Measurements from ENCODE around the gene SEZ6L.

Gene SEZ6L

GRCh38 chr22:26357813-26358212 is 188.6 kb downstream of the SEZ6L start:
- H3K79me2 ChIP-seq (ENCODE audit: insufficient read depth, low read length), result no peaks in the 10 kb centered on the region
- no peak overlapping the region for H3K4me3 ChIP-seq (ENCODE audit: low read depth in 1 of 2, low read length in 2 of 2)
- no peaks in the 10 kb centered on the region for H3K9me3 ChIP-seq (ENCODE audit: insufficient read depth, low read length, severe bottlenecking)
- H2AFZ ChIP-seq (ENCODE audit: low read depth, low read length), result no peak overlapping the region
- no peak for TF ChIP-seq CTCF (IDR thresholded peaks at IDR 0.05; ENCODE audit: borderline replicate concordance, extremely low read depth, low read length, poor library complexity, severe bottlenecking)
- peaks cover 5% of the 10 kb centered on the region for H3K4me1 ChIP-seq (ENCODE audit: insufficient read depth, low read length)
- H3K27me3 ChIP-seq (ENCODE audit: insufficient read depth, low read length, poor library complexity), result peaks cover 2% of the 10 kb centered on the region
- no peak overlapping the region for H3K9ac ChIP-seq (ENCODE audit: low read depth, low read length)
- H3K36me3 ChIP-seq (ENCODE audit: insufficient read depth, low read length), result no peaks in the 10 kb centered on the region
- DNase-seq (no peak), ATAC-seq (ENCODE audit: insufficient read depth, low read depth) (no peak)
- no peak overlapping the region for H3K27ac ChIP-seq (ENCODE audit: low read length)
- H3K4me2 ChIP-seq (ENCODE audit: insufficient read depth, low read length), result no peak overlapping the region
- H4K20me1 ChIP-seq (ENCODE audit: insufficient read depth, low read length), result no peaks in the 10 kb centered on the region

- no peaks in the 10 kb centered on the region for H3K27me3 ChIP-seq (ENCODE audit: insufficient read depth, low read length, poor library complexity)
- H2AFZ ChIP-seq (ENCODE audit: low read depth, low read length), result no peak overlapping the region
- no peak overlapping the region for H3K4me2 ChIP-seq (ENCODE audit: insufficient read depth, low read length)
- no peak overlapping the region for H3K27ac ChIP-seq (ENCODE audit: low read length)
- no peaks in the 10 kb centered on the region for H3K36me3 ChIP-seq (ENCODE audit: insufficient read depth, low read length)
- H3K79me2 ChIP-seq (ENCODE audit: insufficient read depth, low read length), result no peaks in the 10 kb centered on the region
- TF ChIP-seq EZH2 (IDR thresholded peaks at IDR 0.05; ENCODE audit: borderline replicate concordance, low read depth, low read length, severe bottlenecking) (no peak), CTCF (IDR thresholded peaks at IDR 0.05; ENCODE audit: borderline replicate concordance, extremely low read depth, low read length, poor library complexity, severe bottlenecking) (no peak)
- no peak for DNase-seq
- H3K4me3 ChIP-seq (ENCODE audit: low read depth in 1 of 2, low read length in 2 of 2), result no peak overlapping the region
- no peaks in the 10 kb centered on the region for H4K20me1 ChIP-seq (ENCODE audit: insufficient read depth, low read length)
- ATAC-seq (ENCODE audit: insufficient read depth, low read depth), result no peak
- peaks cover 5% of the 10 kb centered on the region for H3K4me1 ChIP-seq (ENCODE audit: insufficient read depth, low read length)
- H3K9me3 ChIP-seq (ENCODE audit: insufficient read depth, low read length, severe bottlenecking), result no peaks in the 10 kb centered on the region
- H3K9ac ChIP-seq (ENCODE audit: low read depth, low read length), result no peak overlapping the region
Observed at GRCh38 chr22:26359156-26359555, 189.9 kb downstream of the SEZ6L start.

GRCh38 chr22:26360169-26360885 is 191.1 kb downstream of the SEZ6L start:
- H3K9me3 ChIP-seq (ENCODE audit: insufficient read depth, low read length, severe bottlenecking), result no peaks in the 10 kb centered on the region
- H3K27me3 ChIP-seq (ENCODE audit: insufficient read depth, low read length, poor library complexity), result no peaks in the 10 kb centered on the region
- H3K36me3 ChIP-seq (ENCODE audit: insufficient read depth, low read length), result no peaks in the 10 kb centered on the region
- no peaks in the 10 kb centered on the region for H4K20me1 ChIP-seq (ENCODE audit: insufficient read depth, low read length)
- H3K4me2 ChIP-seq (ENCODE audit: insufficient read depth, low read length), result peak overlapping the region; percentile 52
- ATAC-seq (ENCODE audit: insufficient read depth, low read depth) (peak; percentile 73), DNase-seq (peak; percentile 71)
- no peak overlapping the region for H3K27ac ChIP-seq (ENCODE audit: low read length)
- no peak overlapping the region for H3K9ac ChIP-seq (ENCODE audit: low read depth, low read length)
- peak; percentile 94 for TF ChIP-seq CTCF (IDR thresholded peaks at IDR 0.05; ENCODE audit: borderline replicate concordance, extremely low read depth, low read length, poor library complexity, severe bottlenecking)
- TF ChIP-seq EZH2 (IDR thresholded peaks at IDR 0.05; ENCODE audit: borderline replicate concordance, low read depth, low read length, severe bottlenecking), result no peak
- no peaks in the 10 kb centered on the region for H3K79me2 ChIP-seq (ENCODE audit: insufficient read depth, low read length)
- peak overlapping the region; percentile 48; the same call in 1 of the 2 replicates for H2AFZ ChIP-seq (ENCODE audit: low read depth, low read length)
- peaks cover 5% of the 10 kb centered on the region for H3K4me1 ChIP-seq (ENCODE audit: insufficient read depth, low read length)
- H3K4me3 ChIP-seq (ENCODE audit: low read depth in 1 of 2, low read length in 2 of 2), result no peak overlapping the region

Measured in DND-41 (cell line).